OCI-LY1 (cell line): ENCODE data around the gene ROPN1L.

Experiments used
- H2AFZ ChIP-seq: fragments of 200-600 bp; sonication (generic), shearing (Covaris generic); 2 replicates; pipeline ENCODE4 v1.6.0; 2014; ENCODE audit warnings: antibody characterized with exemption, mild to moderate bottlenecking, low read length
- H3F3A ChIP-seq: fragments of 200-600 bp; sonication (generic), shearing (Covaris generic); 2 replicates; pipeline ENCODE4 v1.6.0; 2014; ENCODE audit warnings: mild to moderate bottlenecking, antibody characterized with exemption, low read length, moderate library complexity; ENCODE audit not compliant: insufficient read depth
- H3K27ac ChIP-seq: fragments of 200-600 bp; sonication (generic); 2 replicates; pipeline ENCODE4 v1.5.1; 2014; ENCODE audit warnings: low read length, mixed run types, mild to moderate bottlenecking, low read depth; ENCODE audit not compliant: poor library complexity, severe bottlenecking
- H3K27me3 ChIP-seq: fragments of 200-600 bp; sonication (generic); 2 replicates; pipeline ENCODE4 v1.6.0; 2014; ENCODE audit warnings: antibody characterized with exemption, mild to moderate bottlenecking, low read length, moderate library complexity; ENCODE audit not compliant: insufficient read depth
- H3K36me3 ChIP-seq: fragments of 200-600 bp; sonication (generic); 2 replicates; pipeline ENCODE4 v1.6.1; 2014; ENCODE audit warnings: mild to moderate bottlenecking, antibody characterized with exemption, low read length, moderate library complexity, mixed read lengths; ENCODE audit not compliant: insufficient read depth
- H3K4me1 ChIP-seq: fragments of 200-600 bp; sonication (generic); 2 replicates; pipeline ENCODE4 v1.5.1; 2014; ENCODE audit warnings: mild to moderate bottlenecking, low read length, moderate library complexity; ENCODE audit not compliant: insufficient read depth, severe bottlenecking
- H3K4me2 ChIP-seq: fragments of 200-600 bp; sonication (generic), shearing (Covaris generic); 2 replicates; pipeline ENCODE4 v1.6.1; 2014; ENCODE audit warnings: low read length
- H3K4me3 ChIP-seq: fragments of 200-600 bp; sonication (generic); 2 replicates; pipeline ENCODE4 v1.5.1; 2014; ENCODE audit warnings: low read length, low read depth, mild to moderate bottlenecking, mixed read lengths; ENCODE audit not compliant: poor library complexity, severe bottlenecking
- H3K79me2 ChIP-seq: fragments of 200-600 bp; shearing (Covaris generic); 2 replicates; pipeline ENCODE4 v1.6.1; 2016; ENCODE audit warnings: mixed run types, low read length, mixed read lengths; ENCODE audit not compliant: insufficient read depth
- H3K9ac ChIP-seq: fragments of 200-600 bp; sonication (generic), shearing (Covaris generic); 2 replicates; pipeline ENCODE4 v1.6.1; 2014; ENCODE audit warnings: mild to moderate bottlenecking, low read length, mixed read lengths
- H3K9me2 ChIP-seq: fragments of 200-600 bp; sonication (generic), shearing (Covaris generic); 2 replicates; pipeline ENCODE4 v1.6.1; 2014; ENCODE audit warnings: low read depth, mild to moderate bottlenecking, low read length, mixed read lengths
- H3K9me3 ChIP-seq: fragments of 200-600 bp; shearing (Covaris generic); 2 replicates; pipeline ENCODE4 v1.6.1; 2014; ENCODE audit warnings: low read length, mixed read lengths
- H4K20me1 ChIP-seq: fragments of 200-600 bp; sonication (generic), shearing (Covaris generic); 2 replicates; pipeline ENCODE4 v1.6.0; 2016; ENCODE audit warnings: mild to moderate bottlenecking, low read length; ENCODE audit not compliant: insufficient read depth
- CTCF ChIP-seq: fragments of 200-600 bp; sonication (generic), shearing (Covaris generic); IDR thresholded peaks from 2 replicates; pipeline ENCODE4 v1.5.1; 2017; ENCODE audit warnings: mild to moderate bottlenecking, antibody characterized with exemption, low read length, moderate library complexity, mixed read lengths
- EZH2 ChIP-seq: fragments of 200-600 bp; sonication (generic), shearing (Covaris generic); IDR thresholded peaks from 2 replicates; pipeline ENCODE4 v1.8.0; 2017; ENCODE audit warnings: borderline replicate concordance, mixed run types, mild to moderate bottlenecking, antibody characterized with exemption, low read length, moderate library complexity, mixed read lengths

Gene ROPN1L

GRCh38 chr5:10447041-10447440, 5.4 kb downstream of the ROPN1L start:
- Histone ChIP-seq H3K27me3 (peaks cover 4% of the 10 kb centered on the region; the same call in 1 of the 2 replicates), H3K4me1 (peaks cover 4% of the 10 kb centered on the region), H3K9ac (no peak overlapping the region), H3K9me2 (no peaks in the 10 kb centered on the region), H4K20me1 (no peaks in the 10 kb centered on the region), H3K36me3 (no peaks in the 10 kb centered on the region), H3F3A (no peaks in the 10 kb centered on the region), H3K9me3 (no peaks in the 10 kb centered on the region), H3K4me3 (no peak overlapping the region), H3K79me2 (no peaks in the 10 kb centered on the region), H2AFZ (no peak overlapping the region), H3K4me2 (no peak overlapping the region), H3K27ac (no peak overlapping the region)
- TF ChIP-seq EZH2 (no peak), CTCF (no peak)

GRCh38 chr5:10448754-10449360, 7.2 kb downstream of the ROPN1L start:
- no peaks in the 10 kb centered on the region for H4K20me1 ChIP-seq
- 0 out of 2 replicates have a peak, but pooled peaks cover under 1% of the 10 kb centered on the region for H3K27me3 ChIP-seq
- no peak overlapping the region for H3K4me3 ChIP-seq
- H3K27ac ChIP-seq: no peak overlapping the region
- no peaks in the 10 kb centered on the region for H3K9me3 ChIP-seq
- no peaks in the 10 kb centered on the region for H3K79me2 ChIP-seq
- TF ChIP-seq CTCF (no peak), EZH2 (no peak)
- no peak overlapping the region for H3K9ac ChIP-seq
- no peaks in the 10 kb centered on the region for H3K9me2 ChIP-seq
- no peak overlapping the region for H2AFZ ChIP-seq
- no peaks in the 10 kb centered on the region for H3K36me3 ChIP-seq
- no peaks in the 10 kb centered on the region for H3F3A ChIP-seq
- H3K4me2 ChIP-seq: no peak overlapping the region
- no peaks in the 10 kb centered on the region for H3K4me1 ChIP-seq

GRCh38 chr5:10451137-10451824, 9.6 kb downstream of the ROPN1L start:
- Histone ChIP-seq H2AFZ (no peak overlapping the region), H3K27ac (no peak overlapping the region), H3K4me2 (no peak overlapping the region), H3K4me1 (no peaks in the 10 kb centered on the region), H3K36me3 (no peaks in the 10 kb centered on the region), H3K9me2 (no peaks in the 10 kb centered on the region), H3K27me3 (no peaks in the 10 kb centered on the region), H3F3A (no peaks in the 10 kb centered on the region), H4K20me1 (no peaks in the 10 kb centered on the region), H3K9me3 (no peaks in the 10 kb centered on the region), H3K79me2 (no peaks in the 10 kb centered on the region), H3K9ac (no peak overlapping the region), H3K4me3 (no peak overlapping the region)
- TF ChIP-seq CTCF (no peak), EZH2 (no peak)
